NCI-H345 treated with DMSO at 0.1 percent for 48 hours (cell line): ENCODE results near the gene ERVV-1.
"Not testable (repeated sequence)": the region's sequence is repeated elsewhere in the genome, so short reads cannot be mapped to it uniquely, and the experiment has no call there.

ENCODE experiments used
- DNase-seq: peaks from one replicate; lab custom pipeline; 2025; ENCODE audit not compliant: unreplicated experiment; lab: John Stamatoyannopoulos, UW

The ERVV-1 gene

GRCh38 chr19:53013621-53014020 is at the start of gene ERVV-1:
ERVV-1 (plus strand) TSS chr19:53013921; CDS start chr19:53014091, 170 bp downstream.
- no peak for DNase-seq

GRCh38 chr19:52967772-52968171 is 45.9 kb upstream of the ERVV-1 start:
- no peak for DNase-seq

- no peak for DNase-seq
Measured at GRCh38 chr19:52981329-52981728, 32.4 kb upstream of the ERVV-1 start.

- DNase-seq: not testable (repeated sequence)
Measured at GRCh38 chr19:52983167-52983566, 30.6 kb upstream of the ERVV-1 start.

- no peak for DNase-seq
Measured at GRCh38 chr19:52987221-52987620, 26.5 kb upstream of the ERVV-1 start.

- DNase-seq: no peak
Measured at GRCh38 chr19:52988506-52988905, 25.2 kb upstream of the ERVV-1 start.

GRCh38 chr19:52990759-52991418 is 22.8 kb upstream of the ERVV-1 start:
- DNase-seq: no peak

GRCh38 chr19:52991484-52991883 is 22.2 kb upstream of the ERVV-1 start:
- DNase-seq: no peak

GRCh38 chr19:52992109-52993004 is 21.4 kb upstream of the ERVV-1 start:
- no peak for DNase-seq

GRCh38 chr19:52993342-52994178 is 20.2 kb upstream of the ERVV-1 start:
- DNase-seq: peak; percentile 17

- DNase-seq: no peak
Measured at GRCh38 chr19:52995711-52996110, 18.0 kb upstream of the ERVV-1 start.

- no peak for DNase-seq
Measured at GRCh38 chr19:52997975-52998374, 15.7 kb upstream of the ERVV-1 start.

GRCh38 chr19:53002479-53002878 is 11.2 kb upstream of the ERVV-1 start:
- no peak for DNase-seq

- no peak for DNase-seq
Measured at GRCh38 chr19:53004242-53004641, 9.5 kb upstream of the ERVV-1 start.

GRCh38 chr19:53007200-53007599 is 6.5 kb upstream of the ERVV-1 start:
- DNase-seq: no peak

GRCh38 chr19:53007606-53008005 is 6.1 kb upstream of the ERVV-1 start:
- no peak for DNase-seq

GRCh38 chr19:53008061-53008778 is 5.5 kb upstream of the ERVV-1 start:
- no peak for DNase-seq

GRCh38 chr19:53010494-53010893 is 3.2 kb upstream of the ERVV-1 start:
- no peak for DNase-seq

- no peak for DNase-seq
Measured at GRCh38 chr19:53012006-53012405, 1.7 kb upstream of the ERVV-1 start.

GRCh38 chr19:53015159-53015558 is 1.4 kb downstream of the ERVV-1 start:
- no peak for DNase-seq

- DNase-seq: no peak
Measured at GRCh38 chr19:53015730-53016129, 2.0 kb downstream of the ERVV-1 start.
